Lower leg skin (tissue), 3 donors: ENCODE data around the gene CBX6.

ENCODE experiments used
- POLR2A ChIP-seq, 2 donors: fragments of 450-650 bp; IDR thresholded peaks; one replicate each; pipeline ENCODE4 v1.6.1; 2016 to 2017; ENCODE audit warnings: antibody characterized with exemption in 2 of 2, mild to moderate bottlenecking in 1 of 2, moderate library complexity in 1 of 2
- TF ChIP-seq, protein P1 (sequence below), 3 donors: fragments of 450-650 bp; IDR thresholded peaks; one replicate each; pipeline ENCODE4 v1.5.1; 2016; ENCODE audit warnings: antibody characterized with exemption in 3 of 3, mild to moderate bottlenecking in 3 of 3, moderate library complexity in 2 of 3

DNA sequence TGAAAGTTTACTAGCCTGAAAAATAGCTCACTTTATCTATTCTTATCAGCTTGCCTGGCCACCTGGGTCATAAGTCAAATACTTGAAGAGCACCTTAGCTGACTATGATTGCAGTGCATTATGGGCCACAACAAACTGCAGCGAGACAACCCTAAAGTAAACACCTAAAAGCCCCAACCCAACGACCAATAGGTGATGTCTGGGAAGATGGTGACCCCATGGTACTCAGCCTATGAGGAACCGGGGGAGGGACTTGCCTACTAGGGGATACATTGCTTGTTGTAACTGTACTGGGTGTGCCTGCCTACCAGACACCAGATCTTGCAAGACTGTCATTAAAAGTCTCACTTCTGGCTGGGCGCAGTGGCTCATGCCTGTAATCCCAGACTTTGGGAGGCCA is 49.8 kb upstream of the CBX6 start:
- TF ChIP-seq, protein P1, sequence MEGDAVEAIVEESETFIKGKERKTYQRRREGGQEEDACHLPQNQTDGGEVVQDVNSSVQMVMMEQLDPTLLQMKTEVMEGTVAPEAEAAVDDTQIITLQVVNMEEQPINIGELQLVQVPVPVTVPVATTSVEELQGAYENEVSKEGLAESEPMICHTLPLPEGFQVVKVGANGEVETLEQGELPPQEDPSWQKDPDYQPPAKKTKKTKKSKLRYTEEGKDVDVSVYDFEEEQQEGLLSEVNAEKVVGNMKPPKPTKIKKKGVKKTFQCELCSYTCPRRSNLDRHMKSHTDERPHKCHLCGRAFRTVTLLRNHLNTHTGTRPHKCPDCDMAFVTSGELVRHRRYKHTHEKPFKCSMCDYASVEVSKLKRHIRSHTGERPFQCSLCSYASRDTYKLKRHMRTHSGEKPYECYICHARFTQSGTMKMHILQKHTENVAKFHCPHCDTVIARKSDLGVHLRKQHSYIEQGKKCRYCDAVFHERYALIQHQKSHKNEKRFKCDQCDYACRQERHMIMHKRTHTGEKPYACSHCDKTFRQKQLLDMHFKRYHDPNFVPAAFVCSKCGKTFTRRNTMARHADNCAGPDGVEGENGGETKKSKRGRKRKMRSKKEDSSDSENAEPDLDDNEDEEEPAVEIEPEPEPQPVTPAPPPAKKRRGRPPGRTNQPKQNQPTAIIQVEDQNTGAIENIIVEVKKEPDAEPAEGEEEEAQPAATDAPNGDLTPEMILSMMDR (IDR thresholded peaks at IDR 0.05), result no peak
- no peak for TF ChIP-seq POLR2A (IDR thresholded peaks at IDR 0.05)
